Neural cell (in vitro differentiated cells): ENCODE results near the gene ADAMTS10. TPM values are rescaled to one million over a fixed set of nuclear protein-coding genes. Genes with fewer than 3 reads are reported as not detected.

Experiments
- H2AFZ ChIP-seq: fragments of 200-600, 300-800 bp; sonication (generic), shearing (Covaris generic); 2 replicates; pipeline ENCODE4 v1.6.0; 2014; ENCODE audit warnings: low read depth, mild to moderate bottlenecking, antibody characterized with exemption, low read length, moderate library complexity
- H3F3A ChIP-seq: fragments of 200-600 bp; shearing (Covaris generic); 2 replicates; pipeline ENCODE4 v1.6.1; 2016; ENCODE audit warnings: mild to moderate bottlenecking, moderate library complexity, mixed read lengths, antibody characterized with exemption, low read length; ENCODE audit not compliant: insufficient read depth, poor library complexity, severe bottlenecking
- H3K27ac ChIP-seq: fragments of 200-600, 300-800 bp; sonication (generic), shearing (Covaris generic); 2 replicates; pipeline ENCODE4 v1.5.1; 2014; ENCODE audit warnings: mild to moderate bottlenecking, low read length, moderate library complexity
- H3K27me3 ChIP-seq: fragments of 300-800, 200-600 bp; sonication (generic), shearing (Covaris generic); 2 replicates; pipeline ENCODE4 v1.6.0; 2014; ENCODE audit warnings: mild to moderate bottlenecking, low read depth, low read length, moderate library complexity; ENCODE audit not compliant: insufficient read depth
- H3K36me3 ChIP-seq: fragments of 300-800, 200-600 bp; sonication (generic), shearing (Covaris generic); 2 replicates; pipeline ENCODE4 v1.5.1; 2014; ENCODE audit warnings: mild to moderate bottlenecking, antibody characterized with exemption, low read length, moderate library complexity; ENCODE audit not compliant: insufficient read depth
- H3K4me2 ChIP-seq: fragments of 300-800, 200-600 bp; sonication (generic), shearing (Covaris generic); 2 replicates; pipeline ENCODE4 v1.6.0; 2014; ENCODE audit warnings: mild to moderate bottlenecking, low read length
- H3K4me3 ChIP-seq: fragments of 300-800, 200-600 bp; sonication (generic), shearing (Covaris generic); 2 replicates; pipeline ENCODE4 v1.5.1; 2014; ENCODE audit warnings: mild to moderate bottlenecking, low read length, moderate library complexity
- H3K79me2 ChIP-seq: fragments of 200-600 bp; shearing (Covaris generic); replicated peaks from 2 replicates; pipeline ENCODE4 v1.6.0; 2014; ENCODE audit warnings: mild to moderate bottlenecking, low read length, moderate library complexity; ENCODE audit not compliant: insufficient read depth
- H3K9ac ChIP-seq: fragments of 300-800, 200-600 bp; sonication (generic), shearing (Covaris generic); 2 replicates; pipeline ENCODE4 v1.6.1; 2016; ENCODE audit warnings: mild to moderate bottlenecking, low read length, mixed read lengths
- H3K9me2 ChIP-seq: fragments of 200-600 bp; shearing (Covaris generic); 2 replicates; pipeline ENCODE4 v1.6.1; 2016; ENCODE audit warnings: mild to moderate bottlenecking, low read length, mixed read lengths; ENCODE audit not compliant: insufficient read depth
- H3K9me3 ChIP-seq: fragments of 200-600, 300-800 bp; sonication (generic), shearing (Covaris generic); 2 replicates; pipeline ENCODE4 v1.6.1; 2016; ENCODE audit warnings: mild to moderate bottlenecking, mixed run types, low read length, moderate library complexity, mixed read lengths
- H4K20me1 ChIP-seq: fragments of 200-600 bp; shearing (Covaris generic); 2 replicates; pipeline ENCODE4 v1.6.1; 2016; ENCODE audit warnings: mild to moderate bottlenecking, mixed run types; ENCODE audit not compliant: insufficient read depth
- EP300 ChIP-seq: fragments of 450-650 bp; conservative IDR thresholded peaks from 2 replicates; pipeline ENCODE4 v1.6.1; 2014; ENCODE audit warnings: antibody characterized with exemption, mild to moderate bottlenecking, moderate library complexity; ENCODE audit not compliant: poor library complexity, severe bottlenecking
- EZH2 ChIP-seq: fragments of 200-600, 300-800 bp; shearing (Covaris generic), sonication (generic); IDR thresholded peaks from 2 replicates; pipeline ENCODE4 v1.6.1; 2014; ENCODE audit warnings: antibody characterized with exemption, low read length, borderline replicate concordance, mild to moderate bottlenecking; ENCODE audit not compliant: insufficient read depth, poor library complexity, severe bottlenecking
- MXI1 ChIP-seq: fragments of 450-650 bp; conservative IDR thresholded peaks from 2 replicates; pipeline ENCODE4 v1.6.1; 2014; ENCODE audit warnings: antibody characterized with exemption, mild to moderate bottlenecking; ENCODE audit not compliant: poor library complexity, severe bottlenecking
- POLR2AphosphoS5 ChIP-seq: IDR thresholded peaks from 2 replicates; pipeline ENCODE4 v1.6.1; 2012
- RAD21 ChIP-seq: fragments of 450-650 bp; conservative IDR thresholded peaks from 2 replicates; pipeline ENCODE4 v1.6.1; 2014; ENCODE audit warnings: antibody characterized with exemption, mild to moderate bottlenecking, moderate library complexity
- SMC3 ChIP-seq: fragments of 450-650 bp; conservative IDR thresholded peaks from 2 replicates; pipeline ENCODE4 v1.6.1; 2014; ENCODE audit warnings: antibody characterized with exemption, mild to moderate bottlenecking, moderate library complexity; ENCODE audit not compliant: poor library complexity
- TAF1 ChIP-seq: IDR thresholded peaks from 2 replicates; pipeline ENCODE4 v1.6.1; 2012; ENCODE audit warnings: low read depth
- polyA minus RNA-seq: library from RNA; depleted of rRNA, polyadenylated mRNA; stranded (reverse); fragments of >200 nt; gene quantifications from 2 replicates; pipeline ENCODE4 v1.2.3, GENCODE V29; 2014
- polyA plus RNA-seq: library from polyadenylated mRNA; depleted of rRNA; stranded (reverse); fragments of >200 nt; gene quantifications from 2 replicates; pipeline ENCODE4 v1.2.3, GENCODE V29; 2014
- TF ChIP-seq, protein P1 (sequence below): IDR thresholded peaks from 2 replicates; pipeline ENCODE4 v1.6.1; 2012; ENCODE audit warnings: borderline replicate concordance
- TF ChIP-seq, protein P2 (sequence below): fragments of 450-650 bp; IDR thresholded peaks from 2 replicates; pipeline ENCODE4 v1.5.1; 2014; ENCODE audit warnings: antibody characterized with exemption, mild to moderate bottlenecking, moderate library complexity; ENCODE audit not compliant: poor library complexity, severe bottlenecking

Gene ADAMTS10
- polyA plus RNA-seq (99.4 and 143 TPM in 2 replicates), polyA minus RNA-seq (77.4 and 80.6 TPM in 2 replicates)

GRCh38 chr19:8610041-8610935, at the start of gene ADAMTS10:
ADAMTS10 (minus strand) TSS chr19:8610715; CDS start chr19:8605710, 5,005 bp downstream.
- Histone ChIP-seq H3F3A (no peaks in the 10 kb centered on the region), H3K9ac (peak within 1 kb of the TSS; percentile 84), H2AFZ (peak within 1 kb of the TSS; percentile 79), H3K27me3 (no peaks in the 10 kb centered on the region), H3K36me3 (no peaks in the 10 kb centered on the region), H3K9me2 (no peaks in the 10 kb centered on the region), H3K4me2 (peak within 1 kb of the TSS; percentile 37), H3K79me2 (peaks cover 9% of the 10 kb centered on the region), H3K4me3 (peak within 1 kb of the TSS; percentile 67), H3K9me3 (peaks cover 3% of the 10 kb centered on the region), H4K20me1 (no peaks in the 10 kb centered on the region), H3K27ac (peak within 1 kb of the TSS; percentile 84)
- TF ChIP-seq POLR2AphosphoS5 (peak; percentile 40), RAD21 (peak; percentile 25), TAF1 (no peak), EP300 (peak; percentile 60), EZH2 (no peak), SMC3 (peak; percentile 26), MXI1 (peak; percentile 64)
- TF ChIP-seq, protein P1, sequence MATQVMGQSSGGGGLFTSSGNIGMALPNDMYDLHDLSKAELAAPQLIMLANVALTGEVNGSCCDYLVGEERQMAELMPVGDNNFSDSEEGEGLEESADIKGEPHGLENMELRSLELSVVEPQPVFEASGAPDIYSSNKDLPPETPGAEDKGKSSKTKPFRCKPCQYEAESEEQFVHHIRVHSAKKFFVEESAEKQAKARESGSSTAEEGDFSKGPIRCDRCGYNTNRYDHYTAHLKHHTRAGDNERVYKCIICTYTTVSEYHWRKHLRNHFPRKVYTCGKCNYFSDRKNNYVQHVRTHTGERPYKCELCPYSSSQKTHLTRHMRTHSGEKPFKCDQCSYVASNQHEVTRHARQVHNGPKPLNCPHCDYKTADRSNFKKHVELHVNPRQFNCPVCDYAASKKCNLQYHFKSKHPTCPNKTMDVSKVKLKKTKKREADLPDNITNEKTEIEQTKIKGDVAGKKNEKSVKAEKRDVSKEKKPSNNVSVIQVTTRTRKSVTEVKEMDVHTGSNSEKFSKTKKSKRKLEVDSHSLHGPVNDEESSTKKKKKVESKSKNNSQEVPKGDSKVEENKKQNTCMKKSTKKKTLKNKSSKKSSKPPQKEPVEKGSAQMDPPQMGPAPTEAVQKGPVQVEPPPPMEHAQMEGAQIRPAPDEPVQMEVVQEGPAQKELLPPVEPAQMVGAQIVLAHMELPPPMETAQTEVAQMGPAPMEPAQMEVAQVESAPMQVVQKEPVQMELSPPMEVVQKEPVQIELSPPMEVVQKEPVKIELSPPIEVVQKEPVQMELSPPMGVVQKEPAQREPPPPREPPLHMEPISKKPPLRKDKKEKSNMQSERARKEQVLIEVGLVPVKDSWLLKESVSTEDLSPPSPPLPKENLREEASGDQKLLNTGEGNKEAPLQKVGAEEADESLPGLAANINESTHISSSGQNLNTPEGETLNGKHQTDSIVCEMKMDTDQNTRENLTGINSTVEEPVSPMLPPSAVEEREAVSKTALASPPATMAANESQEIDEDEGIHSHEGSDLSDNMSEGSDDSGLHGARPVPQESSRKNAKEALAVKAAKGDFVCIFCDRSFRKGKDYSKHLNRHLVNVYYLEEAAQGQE: peak; percentile 11

- H2AFZ ChIP-seq: no peak overlapping the region
- no peaks in the 10 kb centered on the region for H3F3A ChIP-seq
- no peak overlapping the region for H3K4me3 ChIP-seq
- H3K9ac ChIP-seq: no peak overlapping the region
- H3K79me2 ChIP-seq: no peaks in the 10 kb centered on the region
- no peaks in the 10 kb centered on the region for H3K9me2 ChIP-seq
- H3K27me3 ChIP-seq: no peaks in the 10 kb centered on the region
- no peaks in the 10 kb centered on the region for H3K9me3 ChIP-seq
- no peak overlapping the region for H3K27ac ChIP-seq
- H4K20me1 ChIP-seq: no peaks in the 10 kb centered on the region
- TF ChIP-seq SMC3 (no peak), EZH2 (no peak), POLR2AphosphoS5 (no peak), TAF1 (no peak), EP300 (no peak), MXI1 (no peak)
- TF ChIP-seq, protein P2, sequence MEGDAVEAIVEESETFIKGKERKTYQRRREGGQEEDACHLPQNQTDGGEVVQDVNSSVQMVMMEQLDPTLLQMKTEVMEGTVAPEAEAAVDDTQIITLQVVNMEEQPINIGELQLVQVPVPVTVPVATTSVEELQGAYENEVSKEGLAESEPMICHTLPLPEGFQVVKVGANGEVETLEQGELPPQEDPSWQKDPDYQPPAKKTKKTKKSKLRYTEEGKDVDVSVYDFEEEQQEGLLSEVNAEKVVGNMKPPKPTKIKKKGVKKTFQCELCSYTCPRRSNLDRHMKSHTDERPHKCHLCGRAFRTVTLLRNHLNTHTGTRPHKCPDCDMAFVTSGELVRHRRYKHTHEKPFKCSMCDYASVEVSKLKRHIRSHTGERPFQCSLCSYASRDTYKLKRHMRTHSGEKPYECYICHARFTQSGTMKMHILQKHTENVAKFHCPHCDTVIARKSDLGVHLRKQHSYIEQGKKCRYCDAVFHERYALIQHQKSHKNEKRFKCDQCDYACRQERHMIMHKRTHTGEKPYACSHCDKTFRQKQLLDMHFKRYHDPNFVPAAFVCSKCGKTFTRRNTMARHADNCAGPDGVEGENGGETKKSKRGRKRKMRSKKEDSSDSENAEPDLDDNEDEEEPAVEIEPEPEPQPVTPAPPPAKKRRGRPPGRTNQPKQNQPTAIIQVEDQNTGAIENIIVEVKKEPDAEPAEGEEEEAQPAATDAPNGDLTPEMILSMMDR: no peak
- H3K4me2 ChIP-seq: no peak overlapping the region
- H3K36me3 ChIP-seq: no peaks in the 10 kb centered on the region
Observed at GRCh38 chr19:8659905-8660304, 49.4 kb upstream of the ADAMTS10 start.
